LNCaP clone FGC (cell line): ENCODE data around the gene EPHB1.
"Not testable (repeated sequence)": the region's sequence is repeated elsewhere in the genome, so short reads cannot be mapped to it uniquely, and the experiment has no call there.

Experiments
- DNase-seq: peaks from one replicate; pipeline ENCODE4 v3.0.0-alpha.2; 2011; ENCODE audit warnings: low read depth
- H3K4me3 ChIP-seq: 2 replicates; pipeline ENCODE4 v1.5.1; 2011; ENCODE audit warnings: mild to moderate bottlenecking, low read depth, low read length, control low read depth
- TF ChIP-seq, protein P1 (sequence below): IDR thresholded peaks from 2 replicates; pipeline ENCODE4 v1.5.1; 2012; ENCODE audit warnings: mild to moderate bottlenecking; ENCODE audit not compliant: control insufficient read depth, insufficient read depth; ENCODE audit errors: extremely low read depth

The EPHB1 gene

DNA sequence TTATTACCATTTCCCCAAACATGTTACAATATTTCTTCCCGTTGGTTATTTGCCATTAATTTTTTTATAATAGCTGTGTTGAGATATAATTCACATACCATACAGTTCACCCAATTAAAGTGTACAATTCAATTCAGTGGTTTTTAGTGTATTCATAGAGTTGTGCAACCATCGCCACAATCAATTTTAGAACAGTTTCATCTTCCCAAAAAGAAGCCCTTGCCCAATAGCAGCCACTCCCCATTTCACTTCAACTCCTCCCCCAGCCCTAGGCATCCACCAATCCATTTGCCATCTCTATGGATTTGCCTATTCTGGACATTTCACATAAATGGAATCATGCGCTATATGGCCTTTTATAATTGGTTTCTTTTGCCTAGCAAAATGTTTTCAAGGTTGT is 225.1 kb downstream of the EPHB1 start:
- TF ChIP-seq, protein P1, sequence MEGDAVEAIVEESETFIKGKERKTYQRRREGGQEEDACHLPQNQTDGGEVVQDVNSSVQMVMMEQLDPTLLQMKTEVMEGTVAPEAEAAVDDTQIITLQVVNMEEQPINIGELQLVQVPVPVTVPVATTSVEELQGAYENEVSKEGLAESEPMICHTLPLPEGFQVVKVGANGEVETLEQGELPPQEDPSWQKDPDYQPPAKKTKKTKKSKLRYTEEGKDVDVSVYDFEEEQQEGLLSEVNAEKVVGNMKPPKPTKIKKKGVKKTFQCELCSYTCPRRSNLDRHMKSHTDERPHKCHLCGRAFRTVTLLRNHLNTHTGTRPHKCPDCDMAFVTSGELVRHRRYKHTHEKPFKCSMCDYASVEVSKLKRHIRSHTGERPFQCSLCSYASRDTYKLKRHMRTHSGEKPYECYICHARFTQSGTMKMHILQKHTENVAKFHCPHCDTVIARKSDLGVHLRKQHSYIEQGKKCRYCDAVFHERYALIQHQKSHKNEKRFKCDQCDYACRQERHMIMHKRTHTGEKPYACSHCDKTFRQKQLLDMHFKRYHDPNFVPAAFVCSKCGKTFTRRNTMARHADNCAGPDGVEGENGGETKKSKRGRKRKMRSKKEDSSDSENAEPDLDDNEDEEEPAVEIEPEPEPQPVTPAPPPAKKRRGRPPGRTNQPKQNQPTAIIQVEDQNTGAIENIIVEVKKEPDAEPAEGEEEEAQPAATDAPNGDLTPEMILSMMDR = no peak
- DNase-seq = no peak
- H3K4me3 ChIP-seq = no peak overlapping the region

DNA sequence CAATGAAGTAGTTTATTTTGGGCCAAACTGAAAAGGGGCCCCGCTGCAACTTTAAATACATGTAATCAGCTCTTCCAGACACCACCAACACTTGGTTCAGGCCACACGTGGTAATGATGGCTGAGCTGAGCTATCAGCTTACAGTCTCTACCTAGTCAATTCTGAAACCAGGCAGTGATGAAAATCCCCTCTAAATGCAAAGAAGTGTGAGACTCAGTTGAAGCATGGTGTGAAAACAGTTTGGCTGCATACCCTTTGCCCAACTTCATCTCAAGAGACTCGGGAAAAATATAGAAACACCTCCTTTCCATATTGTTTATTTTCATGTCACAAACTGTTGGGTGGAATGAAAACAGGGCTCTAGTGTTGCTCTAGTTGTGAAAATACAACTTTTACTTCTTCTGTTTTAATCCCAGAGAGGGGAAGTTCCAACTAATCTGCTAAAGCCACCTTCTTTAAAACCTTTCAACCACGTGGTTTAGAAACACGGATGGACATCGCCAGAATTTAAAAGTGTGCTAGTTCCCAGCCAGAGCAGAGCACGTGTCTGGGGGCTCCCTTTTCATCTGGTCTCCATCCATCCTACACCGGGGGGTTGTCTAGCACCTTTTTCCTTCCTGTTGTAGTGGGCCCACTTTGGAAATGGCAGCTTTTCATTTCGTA is 229.1 kb downstream of the EPHB1 start:
- DNase-seq = no peak
- no peak overlapping the region for H3K4me3 ChIP-seq
- TF ChIP-seq, protein P1 = no peak

DNA sequence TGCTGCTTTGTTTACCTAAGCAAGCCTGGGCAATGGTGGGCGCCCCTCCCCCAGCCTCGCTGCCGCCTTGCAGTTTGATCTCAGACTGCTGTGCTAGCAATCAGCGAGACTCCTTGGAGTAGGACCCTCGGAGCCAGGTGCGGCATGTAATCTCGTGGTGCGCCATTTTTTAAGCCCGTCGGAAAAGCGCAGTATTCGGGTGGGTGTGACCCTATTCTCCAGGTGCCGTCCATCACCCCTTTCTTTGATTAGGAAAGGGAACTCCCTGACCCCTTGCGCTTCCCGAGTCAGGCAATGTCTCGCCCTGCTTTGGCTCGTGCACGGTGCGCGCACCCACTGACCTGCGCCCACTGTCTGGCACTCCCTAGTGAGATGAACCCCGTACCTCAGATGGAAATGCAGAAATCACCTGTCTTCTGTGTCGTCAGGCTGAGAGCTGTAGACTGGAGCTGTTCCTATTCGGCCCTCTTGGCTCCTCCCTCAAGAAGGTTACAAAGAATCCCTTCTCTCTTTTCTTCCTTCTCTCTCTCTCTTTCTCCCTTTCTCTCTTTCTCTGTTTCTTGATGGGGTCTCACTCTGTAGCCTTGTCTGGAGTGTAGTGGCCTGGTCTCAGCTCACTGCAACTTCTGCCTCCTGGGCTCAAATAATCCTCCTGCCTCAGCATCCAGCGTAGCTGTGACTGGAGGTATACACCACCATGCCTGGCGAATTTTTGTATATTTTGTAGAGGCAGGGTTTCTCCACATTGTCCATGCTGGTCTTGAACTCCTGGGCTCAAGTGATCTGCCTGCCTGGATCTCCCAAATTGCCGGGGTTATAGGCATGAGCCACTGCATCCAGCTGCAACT is 235.9 kb downstream of the EPHB1 start:
- H3K4me3 ChIP-seq = not testable (repeated sequence)

DNA sequence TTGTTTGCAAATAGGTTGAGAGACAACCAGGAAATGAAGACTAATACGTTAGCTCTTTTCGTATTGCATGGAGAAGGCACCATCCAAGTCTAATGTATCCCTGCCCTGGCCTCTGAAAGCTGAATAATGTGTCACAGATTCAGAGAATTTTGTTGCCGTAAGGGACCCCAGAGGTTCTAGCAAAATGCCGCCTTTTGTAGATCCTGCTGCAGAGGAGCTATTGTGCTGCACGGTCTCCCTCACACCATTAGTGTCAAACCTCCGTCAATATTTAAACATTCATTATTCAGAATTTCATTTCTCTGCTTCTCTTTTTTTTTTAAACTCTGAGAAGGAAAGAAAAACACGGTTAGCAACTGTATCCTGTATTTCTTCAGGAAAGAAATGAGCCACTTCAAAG is 238.7 kb downstream of the EPHB1 start:
- no peak overlapping the region for H3K4me3 ChIP-seq
- no peak for DNase-seq
- TF ChIP-seq, protein P1 = no peak

More for the DNA sequence above, 235.9 kb downstream of the EPHB1 start:
- not testable (repeated sequence) for DNase-seq

DNA sequence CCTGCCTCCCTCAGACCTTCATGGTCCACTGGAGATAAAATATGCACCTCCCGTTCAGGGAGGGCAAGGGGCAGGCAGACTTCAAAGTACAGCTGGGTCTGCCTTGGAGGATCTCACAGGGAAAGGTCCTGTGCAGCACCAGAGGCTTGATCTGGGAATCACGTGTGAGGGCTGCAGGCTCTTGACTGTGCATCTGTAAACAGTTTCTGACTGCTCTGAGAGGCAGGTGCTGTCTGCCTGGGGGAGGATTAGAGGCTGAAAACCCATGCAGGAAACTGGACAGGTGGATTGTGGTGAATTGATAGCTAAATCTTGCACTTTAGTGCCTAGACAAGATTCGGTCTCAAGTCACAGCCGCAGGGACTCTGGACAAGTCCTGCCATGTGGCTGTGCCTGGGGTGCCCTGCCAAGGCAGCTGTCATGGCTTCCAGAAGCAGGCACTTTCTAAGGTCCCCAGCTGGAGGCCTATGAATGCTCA is 239.3 kb downstream of the EPHB1 start:
- no peak overlapping the region for H3K4me3 ChIP-seq
- DNase-seq = no peak
- TF ChIP-seq, protein P1 = no peak

DNA sequence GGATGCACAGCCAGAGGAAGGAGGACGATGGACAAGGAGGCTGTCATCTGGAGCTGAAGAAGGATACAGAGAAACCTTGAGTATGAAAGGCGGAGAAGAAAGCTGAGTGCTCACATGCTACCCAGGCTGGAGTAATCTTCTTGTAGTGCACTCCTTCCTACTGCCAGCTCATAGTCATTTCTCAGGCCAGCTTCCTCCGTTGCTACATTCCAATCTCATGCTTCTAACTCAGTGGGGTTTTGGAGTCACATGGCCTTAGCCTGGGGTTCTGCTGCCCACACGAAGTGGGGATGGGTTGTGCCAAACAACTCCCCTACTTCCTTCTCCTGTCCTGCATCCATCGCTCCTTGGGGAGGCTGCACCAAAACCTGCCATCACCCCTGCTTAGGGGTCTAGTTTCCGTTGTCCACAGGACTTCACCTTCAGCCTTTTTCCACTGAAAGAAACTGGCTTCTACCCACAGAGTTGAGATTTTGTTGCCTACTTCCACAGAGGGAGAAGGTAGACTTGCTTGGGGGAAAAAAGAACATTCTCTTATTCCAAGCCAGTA is 239.9 kb downstream of the EPHB1 start:
- TF ChIP-seq, protein P1 = no peak
- DNase-seq = no peak
- H3K4me3 ChIP-seq = no peak overlapping the region

DNA sequence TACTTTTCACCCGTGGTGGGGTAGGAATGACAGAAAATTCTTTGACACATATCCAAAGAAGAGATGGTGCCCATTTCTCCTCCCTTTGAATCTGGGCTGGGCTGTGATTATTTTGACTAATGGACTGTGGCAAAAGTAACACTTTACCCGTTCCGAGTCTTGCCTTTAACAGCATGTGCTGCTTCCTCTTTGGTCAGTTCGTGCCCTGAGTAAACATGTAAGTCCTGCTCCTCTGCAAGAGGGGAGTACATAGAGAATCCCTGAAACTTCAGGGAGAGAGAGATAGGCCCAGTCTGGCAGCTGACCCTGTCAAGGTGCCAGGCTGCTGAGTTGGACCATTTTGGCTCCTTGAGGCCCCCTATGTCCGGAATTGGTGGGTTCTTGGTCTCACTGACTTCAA is 243.1 kb downstream of the EPHB1 start:
- no peak for DNase-seq
- no peak overlapping the region for H3K4me3 ChIP-seq
- TF ChIP-seq, protein P1 = no peak

DNA sequence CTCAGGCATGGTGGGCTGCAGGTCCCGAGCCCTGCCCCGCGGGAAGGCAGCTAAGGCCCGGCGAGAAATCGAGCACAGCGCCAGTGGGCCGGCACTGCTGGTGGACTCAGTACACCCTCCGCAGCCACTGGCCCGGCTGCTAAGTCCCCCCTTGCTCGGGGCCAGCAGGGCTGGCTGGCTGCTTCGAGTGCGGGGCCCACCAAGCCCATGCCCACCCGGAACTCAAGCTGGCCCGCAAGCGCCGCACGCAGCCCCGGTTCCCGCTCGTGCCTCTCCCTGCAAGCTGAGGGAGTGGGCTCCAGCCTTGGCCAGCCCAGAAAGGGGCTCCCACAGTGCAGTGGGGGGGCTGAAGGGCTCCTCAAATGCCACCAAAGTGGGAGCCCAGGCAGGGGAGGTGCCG is 244.5 kb downstream of the EPHB1 start:
- H3K4me3 ChIP-seq = not testable (repeated sequence)

More for the DNA sequence above, 244.5 kb downstream of the EPHB1 start:
- DNase-seq = not testable (repeated sequence)
